DOHH2 (cell line): ENCODE data around the gene LSMEM2.

ENCODE experiments used
- CTCF ChIP-seq: fragments of 200-600 bp; sonication (generic); IDR thresholded peaks from one replicate; pipeline ENCODE4 v1.5.1; 2014; ENCODE audit warnings: antibody characterized with exemption, mild to moderate bottlenecking, low read depth, low read length; ENCODE audit not compliant: poor library complexity, severe bottlenecking
- EZH2phosphoT487 ChIP-seq: fragments of 200-600 bp; sonication (generic); IDR thresholded peaks from 2 replicates; pipeline ENCODE4 v1.6.1; 2017; ENCODE audit warnings: borderline replicate concordance, mild to moderate bottlenecking, antibody characterized with exemption, low read length, moderate library complexity, mixed read lengths

- TF ChIP-seq CTCF (no peak), EZH2phosphoT487 (no peak)
Observed at GRCh38 chr3:50235716-50236483, 43.0 kb upstream of the LSMEM2 start, which contains the start of gene GNAI2.
